Left kidney (tissue), 2 donors: ENCODE data around the gene SGK1. TPM values are rescaled to one million over a fixed set of nuclear protein-coding genes. Genes with fewer than 3 reads are reported as not detected.

Experiments
- DNase-seq: peaks from one replicate; pipeline ENCODE4 v3.0.0-alpha.2; 2013
- polyA plus RNA-seq: library from polyadenylated mRNA; unstranded; fragments of 120-200 nt; gene quantifications from one replicate; pipeline ENCODE4 v1.2.1, GENCODE V29; 2013; ENCODE audit not compliant: insufficient read length

SGK1 gene
- polyA plus RNA-seq, 1 donor = 88.6 TPM

DNA sequence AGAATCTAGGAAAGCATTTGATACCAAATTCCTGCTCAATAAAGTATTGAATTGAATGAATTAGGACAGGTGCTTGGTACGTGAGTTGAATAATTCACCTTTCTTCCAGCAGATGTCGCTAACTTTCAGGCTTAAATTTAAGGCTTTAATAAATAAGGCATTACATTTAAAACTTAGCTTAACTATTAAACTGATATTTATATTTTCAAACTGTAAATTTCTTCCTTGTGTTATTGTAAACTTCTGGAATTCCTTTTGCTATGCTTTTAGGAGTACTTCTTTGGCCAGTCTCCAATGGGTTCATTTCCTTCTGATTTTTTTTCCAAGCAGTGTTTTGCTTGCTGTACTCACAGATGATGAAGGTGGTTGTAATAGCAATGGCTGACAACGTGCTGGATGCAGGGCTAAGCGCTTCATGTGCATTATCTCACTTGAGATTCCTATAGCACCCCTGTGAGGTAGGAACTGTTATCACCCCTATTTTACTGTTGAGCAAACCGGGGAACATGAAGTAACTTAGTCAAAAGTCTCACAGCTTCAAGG lies 194.2 kb downstream of the SGK1 start:
- DNase-seq = peak; percentile 64

DNA sequence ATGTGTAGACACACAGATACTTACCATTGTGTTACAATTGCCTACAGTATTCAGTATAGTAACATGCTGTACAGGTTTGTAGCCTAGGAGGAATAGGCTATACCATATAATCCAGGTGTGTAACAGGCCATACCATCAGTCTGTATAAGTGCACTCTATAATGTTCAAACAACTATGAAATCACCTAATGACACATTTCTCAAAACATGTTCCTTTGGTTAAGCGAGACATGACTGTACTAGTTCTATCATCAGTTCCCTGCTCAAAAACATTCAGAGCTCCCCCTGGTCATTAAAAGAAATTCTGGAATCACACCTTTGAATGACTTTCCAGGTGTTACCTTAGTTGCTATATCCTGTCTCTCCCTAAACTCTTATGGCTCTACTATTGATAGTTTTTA lies 195.1 kb downstream of the SGK1 start:
- DNase-seq = no peak

DNA sequence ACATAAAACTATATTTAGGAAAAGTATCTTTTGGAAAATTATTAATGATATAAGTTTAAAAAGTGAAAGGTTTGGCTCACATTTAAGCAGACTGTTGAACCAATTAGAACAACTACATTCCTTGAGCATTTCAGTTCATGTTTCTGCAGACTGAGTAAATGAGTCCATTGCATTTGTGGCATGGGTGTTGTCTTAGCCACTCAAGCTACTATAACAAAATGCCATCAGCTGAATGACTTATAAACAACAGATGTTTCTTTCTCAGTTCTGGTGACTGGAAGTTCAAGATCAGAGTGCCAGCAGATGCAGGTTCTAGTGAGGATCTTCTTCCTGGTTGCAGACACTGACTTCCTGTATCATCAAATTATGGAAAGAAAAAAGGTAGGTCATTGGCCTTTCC lies 198.4 kb downstream of the SGK1 start:
- DNase-seq = no peak
